Measurements from ENCODE around the gene RPUSD1. TPM values are rescaled to one million over a fixed set of nuclear protein-coding genes. Genes with fewer than 3 reads are reported as not detected.

RPUSD1 gene
- total RNA-seq, 1 experiment from 2014 or later = 59.9 TPM

- TF ChIP-seq POLR2A (IDR thresholded peaks at IDR 0.05; ENCODE audit: borderline replicate concordance, extremely low read depth, insufficient read depth, insufficient read length) (no peak), CEBPB (IDR thresholded peaks at IDR 0.05; ENCODE audit: low read depth) (no peak), EGR1 (IDR thresholded peaks at IDR 0.05; ENCODE audit: low read depth) (no peak), MAX (IDR thresholded peaks at IDR 0.05) (no peak), CBX3 (IDR thresholded peaks at IDR 0.05; ENCODE audit: low read depth) (no peak), POLR2AphosphoS5 (IDR thresholded peaks at IDR 0.05; ENCODE audit: low read depth, low read length) (no peak), ZNF274 (IDR thresholded peaks at IDR 0.05; ENCODE audit: low read depth, low read length) (no peak), JUND (IDR thresholded peaks at IDR 0.05) (no peak), CTCF (IDR thresholded peaks at IDR 0.05 in 2 of 3, conservative IDR thresholded peaks at IDR 0.05 in 1 of 3; ENCODE audit: borderline replicate concordance in 1 of 3, insufficient read depth in 1 of 3, low read depth in 2 of 3, low read length in 2 of 3) (no peak), FOSL1 (IDR thresholded peaks at IDR 0.05; ENCODE audit: low read depth) (no peak), SRF (IDR thresholded peaks at IDR 0.05; ENCODE audit: low read depth) (no peak), RAD21 (IDR thresholded peaks at IDR 0.05; ENCODE audit: low read depth) (no peak)
Observed at GRCh38 chr16:817001-817906, 29.1 kb upstream of the RPUSD1 start (continued).

- Histone ChIP-seq H3K9ac (ENCODE audit: low read length) (0 out of 2 replicates have a peak overlapping the region, but pooled peaks have one; percentile 5), H3K4me3 (replicated peaks in 1 of 2; ENCODE audit: low read depth in 1 of 2, low read length in 2 of 2) (no peak overlapping the region), H3K36me3 (ENCODE audit: control insufficient read depth in 1 of 2, insufficient read depth in 2 of 2, low read length in 2 of 2) (no peaks in the 10 kb centered on the region), H2AFZ (ENCODE audit: low read depth, low read length, poor library complexity, severe bottlenecking) (no peak overlapping the region), H3K9me2 (ENCODE audit: insufficient read depth) (no peaks in the 10 kb centered on the region), H4K20me1 (ENCODE audit: insufficient read depth) (no peaks in the 10 kb centered on the region), H3K9me3 (ENCODE audit: control insufficient read depth in 1 of 2, insufficient read depth in 1 of 2, low read depth in 1 of 2, low read length in 2 of 2) (no peaks in the 10 kb centered on the region), H3K27me3 (ENCODE audit: insufficient read depth, low read length) (no peaks in the 10 kb centered on the region), H3K27ac (ENCODE audit: low read depth, low read length) (peak overlapping the region; percentile 38; the same call in 1 of the 2 replicates), H3K79me2 (ENCODE audit: insufficient read depth, low read length) (no peaks in the 10 kb centered on the region), H3K4me1 (ENCODE audit: control insufficient read depth in 1 of 2, insufficient read depth in 2 of 2, low read length in 2 of 2) (peaks cover 24 to 31% of the 10 kb centered on the region in 2 experiments), H3K4me2 (ENCODE audit: low read length) (peak overlapping the region; percentile 58)
- BruUV-seq (replicated peaks) = no TSS peak
- CTCF ChIA-PET = no interaction called here
- POLR2A ChIA-PET = no interaction called here
- RAD21 ChIA-PET (ENCODE audit: low non-redundant PET in 1 of 2, low total read pairs in 2 of 2, uncharacterized antibody in 2 of 2, unreplicated experiment in 2 of 2) = no interaction called here
- intact Hi-C loops (cut with micrococcal nuclease) = no loop called here
- ATAC-seq = 0 out of 2 replicates have a peak, but pooled peaks have one; percentile 2
- no peak for DNase-seq (ENCODE audit: low read depth, low spot score)
- TF ChIP-seq EZH2phosphoT487 (IDR thresholded peaks at IDR 0.05; ENCODE audit: borderline replicate concordance) (no peak), ATF3 (IDR thresholded peaks at IDR 0.05) (no peak), EGR1 (IDR thresholded peaks at IDR 0.05; ENCODE audit: low read depth) (no peak), CBX3 (IDR thresholded peaks at IDR 0.05; ENCODE audit: low read depth) (no peak), EZH2 (IDR thresholded peaks at IDR 0.05) (no peak), ELF1 (IDR thresholded peaks at IDR 0.05; ENCODE audit: borderline replicate concordance, low read depth) (no peak), ZBTB33 (IDR thresholded peaks at IDR 0.05; ENCODE audit: extremely low read depth, insufficient replicate concordance, low read length) (no peak), JUND (IDR thresholded peaks at IDR 0.05) (no peak), POLR2AphosphoS5 (IDR thresholded peaks at IDR 0.05; ENCODE audit: low read depth, low read length) (no peak), ZFX (IDR thresholded peaks at IDR 0.05) (no peak), POLR2A (IDR thresholded peaks at IDR 0.05; ENCODE audit: borderline replicate concordance, extremely low read depth, insufficient read depth, insufficient read length) (no peak), SRF (IDR thresholded peaks at IDR 0.05; ENCODE audit: low read depth) (no peak), SP1 (IDR thresholded peaks at IDR 0.05; ENCODE audit: low read depth) (no peak), RAD21 (IDR thresholded peaks at IDR 0.05; ENCODE audit: low read depth) (no peak)
Observed at GRCh38 chr16:815861-816260, 27.7 kb upstream of the RPUSD1 start.

All from HCT116 (cell line).